Measurements from ENCODE around the gene MAU2.

The MAU2 gene

DNA sequence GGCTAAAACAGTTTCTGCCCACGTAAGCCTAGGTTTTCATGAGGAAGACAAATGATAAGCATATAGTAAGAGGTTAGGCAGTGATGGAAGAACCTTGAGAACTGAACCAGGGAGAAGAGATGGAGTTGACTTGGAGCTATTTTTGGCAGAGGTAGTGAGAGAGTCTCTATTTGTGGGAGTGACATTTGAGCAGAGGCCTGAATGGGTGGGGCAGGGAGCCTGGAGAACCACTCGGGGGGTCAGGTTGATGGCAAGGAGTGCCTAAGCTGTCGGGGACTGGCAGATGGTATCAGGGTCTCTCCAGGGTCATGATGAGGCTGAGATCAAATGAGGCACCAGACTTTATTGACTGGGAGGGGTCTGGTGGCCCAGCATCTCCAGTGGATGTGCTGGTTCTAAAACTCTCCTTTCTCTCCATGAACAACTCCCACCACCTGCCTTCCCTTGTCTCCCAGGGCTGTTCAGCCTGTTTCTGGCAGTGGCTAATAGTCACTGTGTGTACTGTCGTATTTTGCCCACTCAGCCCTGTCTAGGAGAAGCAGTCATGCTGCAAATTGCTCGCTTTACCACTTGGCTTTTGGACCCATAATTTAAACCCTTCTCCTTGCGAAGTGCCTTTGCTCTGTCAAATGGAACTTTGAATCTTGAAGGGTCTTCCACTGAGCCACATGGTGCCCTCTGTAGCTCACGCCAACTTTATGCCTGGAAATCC is 3.6 kb downstream of the MAU2 start:
- H3K4me3 ChIP-seq (replicated peaks; ENCODE audit: low read depth, low read length), result no peak overlapping the region
- no peak for DNase-seq (ENCODE audit: extremely low read depth, low read depth)
- no peak for TF ChIP-seq CTCF (IDR thresholded peaks at IDR 0.05; ENCODE audit: low read depth, low read length, missing control alignments)

- no peak for DNase-seq (ENCODE audit: extremely low read depth, low read depth)
- TF ChIP-seq CTCF (IDR thresholded peaks at IDR 0.05; ENCODE audit: low read depth, low read length, missing control alignments), result no peak
- no peak overlapping the region for H3K4me3 ChIP-seq (replicated peaks; ENCODE audit: low read depth, low read length)
Measured at GRCh38 chr19:19327672-19328071, 7.0 kb downstream of the MAU2 start.

- TF ChIP-seq CTCF (IDR thresholded peaks at IDR 0.05; ENCODE audit: low read depth, low read length, missing control alignments), result no peak
- no peak overlapping the region for H3K4me3 ChIP-seq (replicated peaks; ENCODE audit: low read depth, low read length)
- DNase-seq (ENCODE audit: extremely low read depth, low read depth), result no peak
Measured at GRCh38 chr19:19329126-19329525, 8.5 kb downstream of the MAU2 start.

DNA sequence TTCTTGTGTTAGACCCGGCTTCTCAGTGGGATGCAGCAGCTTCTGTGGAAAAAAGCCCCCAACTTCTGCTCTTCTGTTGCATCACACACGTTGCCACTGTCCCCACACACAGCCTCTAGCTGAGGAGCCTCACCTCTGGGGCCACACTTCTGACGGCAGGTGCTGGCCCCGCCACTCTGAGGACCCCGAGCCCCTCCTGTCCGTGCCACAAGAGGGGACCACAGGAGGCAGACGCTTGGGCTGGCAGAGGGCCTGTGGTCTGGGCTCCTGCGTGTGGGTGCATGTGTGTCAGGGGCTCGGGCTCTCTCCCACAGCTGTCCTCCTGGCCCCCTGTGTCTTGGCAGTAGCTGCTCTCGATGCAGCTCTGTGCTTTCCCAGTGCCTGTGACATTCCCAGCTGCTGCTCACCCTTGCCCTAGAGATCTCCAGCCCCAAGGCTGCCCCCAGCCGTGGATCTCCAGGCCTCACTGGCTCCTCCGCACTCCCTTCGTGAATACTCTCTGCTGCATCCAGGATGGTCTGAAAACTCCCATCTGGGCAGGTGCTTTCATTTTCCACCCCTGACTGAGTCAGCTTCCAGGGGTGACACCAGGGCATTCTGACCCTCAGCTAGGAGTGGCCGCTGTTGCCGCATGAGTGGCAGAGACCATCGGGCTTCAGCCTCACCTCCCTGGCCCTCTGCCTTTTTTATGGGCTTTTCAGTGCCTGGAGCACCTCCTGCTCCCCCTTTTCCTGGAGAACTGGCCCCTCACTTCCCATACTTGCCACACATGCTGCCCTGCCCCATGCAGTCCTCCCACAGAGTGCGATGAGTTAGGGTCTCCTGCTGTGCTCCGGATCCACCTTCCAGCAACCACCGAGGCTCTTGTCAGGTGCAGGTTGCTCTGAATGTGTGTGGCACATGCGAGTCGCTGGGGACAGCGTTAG is 13.7 kb downstream of the MAU2 start:
- DNase-seq (ENCODE audit: extremely low read depth, low read depth), result no peak
- no peak for TF ChIP-seq CTCF (IDR thresholded peaks at IDR 0.05; ENCODE audit: low read depth, low read length, missing control alignments)
- no peak overlapping the region for H3K4me3 ChIP-seq (replicated peaks; ENCODE audit: low read depth, low read length)

DNA sequence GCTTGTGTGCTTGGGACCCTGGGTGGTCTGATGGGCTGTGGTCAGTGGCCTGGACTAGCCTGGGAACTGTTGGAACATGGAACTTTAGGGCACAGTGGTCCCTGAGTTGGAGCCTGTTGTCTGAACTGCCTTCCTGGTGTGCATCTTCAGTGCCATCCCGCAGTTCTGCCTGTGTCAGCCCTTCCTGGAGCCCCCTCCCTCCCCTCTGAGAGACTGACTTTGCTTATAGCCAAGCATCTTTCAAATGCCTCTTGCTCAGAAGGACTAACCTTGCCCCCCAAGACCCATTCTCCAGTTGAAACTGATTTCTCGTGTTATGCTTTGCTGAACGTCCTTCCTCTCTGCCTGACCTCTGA is 14.3 kb downstream of the MAU2 start:
- no peak for DNase-seq (ENCODE audit: extremely low read depth, low read depth)
- no peak for TF ChIP-seq CTCF (IDR thresholded peaks at IDR 0.05; ENCODE audit: low read depth, low read length, missing control alignments)
- H3K4me3 ChIP-seq (replicated peaks; ENCODE audit: low read depth, low read length), result no peak overlapping the region

DNA sequence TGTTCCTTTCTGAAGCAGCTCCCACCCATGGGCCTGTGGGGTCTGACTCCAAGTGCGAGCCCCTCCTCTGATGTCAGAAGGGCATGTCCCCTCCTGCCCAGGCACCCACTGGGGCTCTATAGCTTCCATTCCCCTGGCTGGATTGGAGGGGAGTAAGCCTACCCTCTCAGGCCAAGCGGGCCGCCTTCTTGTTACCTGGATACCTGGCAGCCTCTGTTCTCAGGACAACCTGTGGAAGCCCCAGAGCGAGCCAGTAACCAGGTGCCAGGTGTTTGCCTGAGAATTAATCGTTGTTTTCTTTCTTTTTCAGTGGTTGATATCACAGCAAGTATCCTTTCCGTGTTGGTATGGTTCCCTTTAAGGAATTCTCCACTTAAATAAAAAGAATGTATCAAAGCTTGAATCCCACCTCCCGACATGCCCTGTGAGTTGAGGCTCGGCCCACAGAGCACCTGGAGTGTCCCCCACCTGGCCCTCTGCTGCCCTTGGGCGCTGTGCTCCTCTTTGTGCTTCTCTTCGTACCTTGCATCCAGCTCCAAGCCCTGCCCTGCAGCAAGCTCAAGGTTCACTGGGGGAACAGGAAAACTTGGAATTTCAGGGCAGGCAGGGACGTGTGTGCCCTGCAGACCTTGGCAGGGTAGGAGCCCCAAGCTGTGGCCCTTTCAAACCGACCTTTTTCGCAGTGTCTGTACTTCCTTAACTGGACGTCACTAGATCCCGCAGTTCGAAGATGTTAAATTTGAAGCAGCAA is 15.0 kb downstream of the MAU2 start:
- DNase-seq (ENCODE audit: extremely low read depth, low read depth), result no peak
- TF ChIP-seq CTCF (IDR thresholded peaks at IDR 0.05; ENCODE audit: low read depth, low read length, missing control alignments), result no peak
- no peak overlapping the region for H3K4me3 ChIP-seq (replicated peaks; ENCODE audit: low read depth, low read length)

All from HFF-Myc (cell line).